ENCODE measurements around the gene MTAP. TPM values are rescaled to one million over a fixed set of nuclear protein-coding genes. Genes with fewer than 3 reads are reported as not detected.

Gene MTAP
- total and polyA plus RNA-seq, 2 of the 13 experiments (the other 11 are each of a cell fraction or from before 2014, with no cell fraction given) = 16.7 to 51.2 TPM

- TF ChIP-seq UBTF (CRISPR knock-in tag; IDR thresholded peaks at IDR 0.05) (no peak), ZNF747 (CRISPR knock-in tag; IDR thresholded peaks at IDR 0.05; ENCODE audit: borderline replicate concordance) (no peak)
Observed at GRCh38 chr9:21902136-21902535, 99.7 kb downstream of the MTAP start (continued).

GRCh38 chr9:21903380-21903965 is 101.0 kb downstream of the MTAP start:
- no peaks in the 10 kb centered on the region for H3K27me3 ChIP-seq (ENCODE audit: control insufficient read depth in 1 of 2, insufficient read depth in 2 of 2, low read length in 2 of 2)
- no peaks in the 10 kb centered on the region for H3K4me1 ChIP-seq (ENCODE audit: insufficient read depth, low read length)
- intact Hi-C loops (cut with micrococcal nuclease; ENCODE audit: unreplicated experiment) = no loop called here
- no peak overlapping the region for H2AFZ ChIP-seq (ENCODE audit: low read length)
- POLR2A ChIA-PET = no interaction called here
- no peaks in the 10 kb centered on the region for H4K20me1 ChIP-seq (ENCODE audit: insufficient read depth, low read length)
- no peak for FAIRE-seq
- H3K79me2 ChIP-seq (ENCODE audit: insufficient read depth, low read length) = no peaks in the 10 kb centered on the region
- no TSS peak for BruUV-seq (replicated peaks)
- CTCF ChIA-PET (ENCODE audit: low intra/inter-chr PET ratio, low total read pairs) = no interaction called here
- H3K27ac ChIP-seq (ENCODE audit: extremely low read length, insufficient read depth, low read length) = no peak overlapping the region
- 99% methylated on average over 7 of the region's 7 CpGs for WGBS (ENCODE audit: low lambda C conversion rate)
- H3K9ac ChIP-seq (ENCODE audit: insufficient read depth, low read depth, low read length) = no peak overlapping the region
- DNase-seq (ENCODE audit: low spot score) = no peak
- no peaks in the 10 kb centered on the region for H3K36me3 ChIP-seq (replicated peaks in 1 of 2; ENCODE audit: control insufficient read depth in 1 of 2, insufficient read depth in 2 of 2, low read length in 2 of 2)
- no peaks in the 10 kb centered on the region for H3K9me3 ChIP-seq (ENCODE audit: low read length)
- ATAC-seq = no peak
- no peak overlapping the region for H3K4me3 ChIP-seq (replicated peaks in 1 of 3; ENCODE audit: insufficient read depth in 1 of 3, low read depth in 2 of 3, low read length in 3 of 3)
- in situ Hi-C loops (cut with HindIII; ENCODE audit: extremely low pct_ligation_motif_present, low pct_unique_long_range_greater_than_20kb) = no loop called here
- no peak overlapping the region for H3K4me2 ChIP-seq (ENCODE audit: low read depth, low read length)
- TF ChIP-seq NFRKB (IDR thresholded peaks at IDR 0.05) = no peak
- no peak for TF ChIP-seq EEA1 (CRISPR knock-in tag; IDR thresholded peaks at IDR 0.05; ENCODE audit: borderline replicate concordance)
- no peak for TF ChIP-seq TFE3 (CRISPR knock-in tag; IDR thresholded peaks at IDR 0.05)
